ENCODE results near the gene STARD3.

STARD3 gene

DNA sequence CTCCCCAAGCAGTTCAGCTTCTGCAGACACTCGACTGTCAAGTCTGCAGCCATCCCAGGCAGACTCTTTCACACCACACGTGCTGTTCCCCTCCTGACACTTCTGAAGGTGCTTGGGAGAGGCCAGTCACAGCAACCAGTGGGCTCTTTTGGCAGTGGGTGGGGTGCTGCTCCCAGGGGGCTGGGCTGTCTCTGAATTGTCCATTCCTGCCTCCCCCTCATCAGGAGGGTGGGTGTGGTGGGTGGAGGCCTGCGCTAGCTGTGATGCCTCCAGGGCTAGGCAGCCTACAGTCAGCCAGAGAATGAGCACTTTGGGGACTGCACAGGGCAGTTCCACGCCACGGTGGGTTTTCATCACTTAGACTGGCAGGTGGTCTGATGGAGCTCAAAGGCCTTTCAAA, 10.3 kb downstream of the STARD3 start:
- Histone ChIP-seq H3K4me1 (ENCODE audit: insufficient read depth, low read length) (peaks cover 9% of the 10 kb centered on the region; the same call in 1 of the 2 replicates), H3K4me3 (ENCODE audit: low read length) (no peak overlapping the region)

DNA sequence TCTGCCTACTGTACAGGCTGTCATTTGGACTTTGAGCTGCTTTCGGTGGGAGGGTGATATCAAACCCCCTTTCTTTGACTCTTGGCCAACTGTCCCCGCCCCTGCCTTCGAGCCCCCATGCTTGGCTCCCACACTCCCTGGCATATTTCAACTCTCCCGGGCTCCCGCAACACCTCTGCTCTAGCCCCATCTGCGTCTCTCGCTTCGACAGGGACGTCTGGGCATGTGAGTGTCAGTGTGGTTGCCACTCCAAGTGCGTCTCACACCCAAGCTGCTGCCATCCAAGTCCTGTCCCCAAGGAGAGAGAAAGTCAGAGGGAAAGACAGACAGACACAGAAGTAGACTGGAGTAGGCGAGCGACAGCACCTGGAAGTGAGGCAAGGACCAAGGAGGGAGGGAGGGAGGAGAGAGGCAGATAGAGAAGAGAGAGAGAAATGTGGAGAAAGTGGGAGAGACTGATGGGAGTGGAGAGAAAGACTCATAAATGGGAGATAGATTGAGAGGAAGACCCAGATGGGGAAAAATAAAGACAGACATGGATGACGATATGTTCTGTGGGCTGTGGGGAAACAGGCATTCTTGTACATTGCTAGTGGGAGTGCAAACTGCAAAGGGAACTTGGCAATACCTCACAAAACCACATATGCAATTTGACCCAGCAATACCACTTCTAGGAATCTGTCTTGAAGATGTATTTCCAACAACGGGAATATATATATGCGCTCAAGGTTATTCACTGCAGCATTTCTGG, 11.8 kb downstream of the STARD3 start:
- Histone ChIP-seq H3K9ac (ENCODE audit: low read depth, low read length) (no peak overlapping the region), H3K27me3 (ENCODE audit: insufficient read depth, low read length) (no peaks in the 10 kb centered on the region), H3K4me1 (ENCODE audit: insufficient read depth, low read length) (peaks cover 17% of the 10 kb centered on the region; the same call in 1 of the 2 replicates), H3K27ac (ENCODE audit: low read length) (no peak overlapping the region), H3K36me3 (ENCODE audit: insufficient read depth, low read depth, low read length) (no peaks in the 10 kb centered on the region), H3K4me3 (ENCODE audit: low read length) (no peak overlapping the region), H3K9me3 (ENCODE audit: insufficient read depth, low read depth, low read length) (no peaks in the 10 kb centered on the region)

More for the DNA sequence above, 10.3 kb downstream of the STARD3 start:
- Histone ChIP-seq H3K27ac (ENCODE audit: low read length) (no peak overlapping the region), H3K36me3 (ENCODE audit: insufficient read depth, low read depth, low read length) (no peaks in the 10 kb centered on the region), H3K27me3 (ENCODE audit: insufficient read depth, low read length) (no peaks in the 10 kb centered on the region), H3K9ac (ENCODE audit: low read depth, low read length) (no peak overlapping the region), H3K9me3 (ENCODE audit: insufficient read depth, low read depth, low read length) (no peaks in the 10 kb centered on the region)

DNA sequence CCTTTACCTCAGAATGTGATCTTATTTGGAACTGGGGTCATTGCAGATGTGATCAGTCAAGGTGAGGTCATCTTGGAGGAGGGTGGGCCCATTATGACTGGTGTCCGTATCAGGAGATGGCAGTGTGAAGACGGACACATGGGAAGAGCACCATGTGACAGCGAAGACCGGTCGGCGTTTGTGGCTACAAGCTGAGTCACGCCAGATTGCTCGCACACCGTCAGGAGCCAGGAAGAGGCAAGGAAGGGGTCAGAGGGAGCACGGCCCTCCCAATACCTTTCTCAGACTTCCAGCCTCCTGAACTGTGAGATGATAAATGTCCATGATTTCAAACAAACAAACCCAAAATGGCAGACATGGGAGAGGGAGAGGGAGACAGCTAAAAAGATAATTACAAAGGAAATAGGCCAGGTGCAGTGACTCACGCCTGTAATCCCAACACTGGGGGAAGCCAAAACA, 13.2 kb downstream of the STARD3 start:
- no peak overlapping the region for H3K4me3 ChIP-seq (ENCODE audit: low read length)
- no peak overlapping the region for H3K9ac ChIP-seq (ENCODE audit: low read depth, low read length)
- H3K27me3 ChIP-seq (ENCODE audit: insufficient read depth, low read length) = no peaks in the 10 kb centered on the region
- peaks cover 14% of the 10 kb centered on the region; the same call in 1 of the 2 replicates for H3K4me1 ChIP-seq (ENCODE audit: insufficient read depth, low read length)
- peaks cover 5% of the 10 kb centered on the region; the same call in 1 of the 2 replicates for H3K36me3 ChIP-seq (ENCODE audit: insufficient read depth, low read depth, low read length)
- H3K27ac ChIP-seq (ENCODE audit: low read length) = no peak overlapping the region
- H3K9me3 ChIP-seq (ENCODE audit: insufficient read depth, low read depth, low read length) = no peaks in the 10 kb centered on the region

DNA sequence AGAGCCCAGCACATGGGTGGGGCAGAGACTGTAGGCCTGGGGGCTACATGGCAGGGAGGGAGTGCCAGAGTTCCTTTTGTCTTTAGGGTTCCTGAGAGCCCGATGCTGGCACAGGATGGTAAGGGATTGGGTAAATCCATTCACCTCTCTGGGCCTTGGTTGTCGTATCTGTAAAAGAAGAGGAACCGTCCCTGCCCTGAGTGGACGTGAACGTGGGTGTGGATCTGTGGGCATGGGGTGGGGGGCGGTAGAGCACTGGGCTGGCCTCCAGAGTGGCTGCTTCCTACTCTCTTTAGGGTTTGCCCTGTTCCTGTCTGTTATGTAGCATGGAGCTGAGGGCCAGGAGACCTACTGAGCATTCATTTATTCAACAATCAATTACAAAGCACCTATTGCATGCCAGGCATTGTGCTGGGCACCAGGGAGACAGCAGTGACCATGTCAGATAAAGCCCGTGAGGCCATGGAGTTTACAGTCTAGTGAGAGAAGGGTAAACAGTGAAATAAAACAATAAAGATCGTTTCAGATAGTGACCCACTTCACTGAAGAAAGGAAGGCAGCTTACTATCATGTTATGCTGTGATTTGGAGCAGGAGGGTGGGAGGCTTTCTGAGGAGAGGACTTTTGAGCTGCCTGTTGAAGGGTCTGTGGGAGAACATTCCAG, 15.1 kb downstream of the STARD3 start:
- H3K9ac ChIP-seq (ENCODE audit: low read depth, low read length) = peak overlapping the region; percentile 19; the same call in 1 of the 2 replicates
- H3K4me1 ChIP-seq (ENCODE audit: insufficient read depth, low read length) = peaks cover 9% of the 10 kb centered on the region; the same call in 1 of the 2 replicates
- peaks cover 9% of the 10 kb centered on the region; the same call in 1 of the 2 replicates for H3K36me3 ChIP-seq (ENCODE audit: insufficient read depth, low read depth, low read length)
- H3K4me3 ChIP-seq (ENCODE audit: low read length) = no peak overlapping the region
- no peaks in the 10 kb centered on the region for H3K9me3 ChIP-seq (ENCODE audit: insufficient read depth, low read depth, low read length)
- peak overlapping the region; percentile 16 for H3K27ac ChIP-seq (ENCODE audit: low read length)
- H3K27me3 ChIP-seq (ENCODE audit: insufficient read depth, low read length) = no peaks in the 10 kb centered on the region

DNA sequence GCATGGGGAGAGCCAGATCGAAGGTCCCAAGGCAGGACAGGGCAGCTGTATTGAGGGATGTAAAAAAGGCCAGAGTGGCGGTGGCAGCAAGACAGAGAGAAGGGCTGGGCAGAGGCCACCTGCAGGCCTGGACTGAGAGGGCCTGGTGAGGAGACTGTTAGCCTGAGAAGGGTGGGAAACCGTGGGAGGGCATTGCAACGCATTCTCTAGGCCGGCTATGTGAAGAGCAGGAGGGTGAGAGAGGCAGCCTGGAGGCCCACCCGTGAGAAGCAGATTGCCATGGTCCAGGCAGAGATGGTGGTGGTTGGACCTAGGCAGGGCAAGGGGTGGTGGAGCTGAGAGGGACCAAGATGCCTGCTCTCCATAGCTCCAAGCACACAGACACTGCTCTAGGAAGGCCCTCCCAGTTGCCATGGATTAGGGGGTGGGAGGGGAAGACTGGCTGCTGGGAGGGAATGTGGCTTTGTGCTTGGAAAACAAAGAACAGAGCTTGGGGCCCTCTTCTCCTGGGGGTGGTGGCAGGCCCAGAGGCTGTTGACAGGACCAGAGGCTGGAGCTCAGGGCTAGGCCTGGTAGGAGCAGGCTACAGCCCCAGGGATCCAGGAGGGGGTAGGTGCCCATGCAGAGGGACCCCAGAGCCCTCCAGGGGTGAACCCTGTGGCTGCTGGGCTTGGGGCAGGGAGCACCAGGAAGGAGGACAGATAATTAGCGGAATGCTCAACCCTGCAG, 15.8 kb downstream of the STARD3 start:
- H3K27ac ChIP-seq (ENCODE audit: low read length) = peak overlapping the region; percentile 16
- peaks cover 9% of the 10 kb centered on the region; the same call in 1 of the 2 replicates for H3K4me1 ChIP-seq (ENCODE audit: insufficient read depth, low read length)
- peak overlapping the region; percentile 19; the same call in 1 of the 2 replicates for H3K9ac ChIP-seq (ENCODE audit: low read depth, low read length)
- peaks cover 9% of the 10 kb centered on the region; the same call in 1 of the 2 replicates for H3K36me3 ChIP-seq (ENCODE audit: insufficient read depth, low read depth, low read length)
- H3K4me3 ChIP-seq (ENCODE audit: low read length) = 0 out of 2 replicates have a peak overlapping the region, but pooled peaks have one; percentile 17
- H3K9me3 ChIP-seq (ENCODE audit: insufficient read depth, low read depth, low read length) = no peaks in the 10 kb centered on the region
- H3K27me3 ChIP-seq (ENCODE audit: insufficient read depth, low read length) = no peaks in the 10 kb centered on the region

DNA sequence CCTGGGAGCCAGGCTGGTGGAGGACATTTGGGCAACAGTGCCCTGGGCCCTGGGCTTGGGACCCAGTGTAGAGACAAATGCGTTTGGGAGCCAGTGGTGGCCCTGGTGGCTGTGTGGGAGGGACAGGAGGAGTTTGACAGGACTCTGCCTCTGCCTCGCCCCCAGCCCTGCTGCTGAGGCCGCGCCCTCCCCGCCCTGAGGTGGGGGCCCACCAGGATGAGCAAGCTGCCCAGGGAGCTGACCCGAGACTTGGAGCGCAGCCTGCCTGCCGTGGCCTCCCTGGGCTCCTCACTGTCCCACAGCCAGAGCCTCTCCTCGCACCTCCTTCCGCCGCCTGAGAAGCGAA, 16.3 kb downstream of the STARD3 start:
- Histone ChIP-seq H3K36me3 (ENCODE audit: insufficient read depth, low read depth, low read length) (peaks cover 11% of the 10 kb centered on the region; the same call in 1 of the 2 replicates), H3K9ac (ENCODE audit: low read depth, low read length) (peak overlapping the region; percentile 19; the same call in 1 of the 2 replicates)

DNA sequence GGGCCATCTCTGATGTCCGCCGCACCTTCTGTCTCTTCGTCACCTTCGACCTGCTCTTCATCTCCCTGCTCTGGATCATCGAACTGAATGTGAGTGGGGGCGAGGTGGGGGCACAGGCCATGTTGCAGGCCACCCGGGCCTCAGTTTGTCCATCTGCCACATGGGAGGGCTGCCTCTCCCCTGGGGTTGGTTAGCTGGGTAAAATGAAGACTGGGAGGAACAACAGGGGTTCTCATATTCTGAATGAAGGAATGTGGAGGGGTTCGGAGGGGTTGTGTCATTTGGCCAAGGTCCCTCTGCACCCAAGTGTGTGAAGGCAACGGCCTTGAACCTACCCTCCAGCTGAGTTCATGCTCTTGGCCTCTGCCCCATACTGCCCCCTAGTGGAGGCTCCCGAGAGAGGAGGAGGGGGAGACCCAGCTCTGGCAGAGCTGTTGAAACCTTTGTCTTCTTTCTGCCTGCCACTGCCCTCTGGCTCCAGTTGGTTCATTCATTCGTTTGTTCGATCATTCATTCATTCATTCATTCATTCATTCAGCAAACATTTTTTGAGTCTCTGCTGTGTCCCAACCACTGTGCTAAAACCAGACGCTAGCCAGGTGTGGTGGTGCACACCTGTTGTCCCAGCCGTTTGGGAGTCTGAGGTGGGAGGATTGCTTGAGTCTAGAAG, 16.9 kb downstream of the STARD3 start:
- H3K36me3 ChIP-seq (ENCODE audit: insufficient read depth, low read depth, low read length) = peaks cover 17% of the 10 kb centered on the region; the same call in 1 of the 2 replicates
- H3K9ac ChIP-seq (ENCODE audit: low read depth, low read length) = 0 out of 2 replicates have a peak overlapping the region, but pooled peaks have one; percentile 19
- peaks cover 9% of the 10 kb centered on the region; the same call in 1 of the 2 replicates for H3K4me1 ChIP-seq (ENCODE audit: insufficient read depth, low read length)
- H3K27ac ChIP-seq (ENCODE audit: low read length) = no peak overlapping the region
- H3K4me3 ChIP-seq (ENCODE audit: low read length) = no peak overlapping the region
- H3K9me3 ChIP-seq (ENCODE audit: insufficient read depth, low read depth, low read length) = no peaks in the 10 kb centered on the region
- H3K27me3 ChIP-seq (ENCODE audit: insufficient read depth, low read length) = no peaks in the 10 kb centered on the region

More for the DNA sequence above, 16.3 kb downstream of the STARD3 start:
- Histone ChIP-seq H3K4me1 (ENCODE audit: insufficient read depth, low read length) (peaks cover 9% of the 10 kb centered on the region; the same call in 1 of the 2 replicates), H3K4me3 (ENCODE audit: low read length) (0 out of 2 replicates have a peak overlapping the region, but pooled peaks have one; percentile 17), H3K27me3 (ENCODE audit: insufficient read depth, low read length) (no peaks in the 10 kb centered on the region), H3K27ac (ENCODE audit: low read length) (peak overlapping the region; percentile 16), H3K9me3 (ENCODE audit: insufficient read depth, low read depth, low read length) (no peaks in the 10 kb centered on the region)

DNA sequence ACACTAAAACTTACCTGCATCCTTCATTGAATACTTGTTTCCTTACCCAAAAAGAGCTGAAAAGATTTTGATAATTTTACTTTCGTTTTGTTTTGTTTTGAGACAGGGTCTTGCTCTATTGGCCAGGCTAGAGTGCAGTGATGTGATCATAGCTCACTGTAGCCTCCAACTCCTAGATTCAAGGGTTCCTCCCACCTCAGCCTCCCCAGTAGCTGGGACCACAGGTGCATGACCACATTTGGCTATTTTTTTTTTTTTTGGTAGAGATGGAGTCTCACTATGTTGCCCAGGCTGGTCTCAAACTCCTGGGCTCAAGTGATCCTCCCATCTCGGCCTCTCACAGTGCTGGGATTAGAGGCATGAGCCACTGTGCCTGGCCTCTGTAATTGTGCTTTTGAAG, 18.2 kb downstream of the STARD3 start:
- no peak overlapping the region for H3K27ac ChIP-seq (ENCODE audit: low read length)
- peaks cover 9% of the 10 kb centered on the region; the same call in 1 of the 2 replicates for H3K4me1 ChIP-seq (ENCODE audit: insufficient read depth, low read length)
- H3K4me3 ChIP-seq (ENCODE audit: low read length) = no peak overlapping the region
- no peak overlapping the region for H3K9ac ChIP-seq (ENCODE audit: low read depth, low read length)
- H3K9me3 ChIP-seq (ENCODE audit: insufficient read depth, low read depth, low read length) = no peaks in the 10 kb centered on the region
- no peaks in the 10 kb centered on the region for H3K27me3 ChIP-seq (ENCODE audit: insufficient read depth, low read length)
- peaks cover 23% of the 10 kb centered on the region; the same call in 1 of the 2 replicates for H3K36me3 ChIP-seq (ENCODE audit: insufficient read depth, low read depth, low read length)

DNA sequence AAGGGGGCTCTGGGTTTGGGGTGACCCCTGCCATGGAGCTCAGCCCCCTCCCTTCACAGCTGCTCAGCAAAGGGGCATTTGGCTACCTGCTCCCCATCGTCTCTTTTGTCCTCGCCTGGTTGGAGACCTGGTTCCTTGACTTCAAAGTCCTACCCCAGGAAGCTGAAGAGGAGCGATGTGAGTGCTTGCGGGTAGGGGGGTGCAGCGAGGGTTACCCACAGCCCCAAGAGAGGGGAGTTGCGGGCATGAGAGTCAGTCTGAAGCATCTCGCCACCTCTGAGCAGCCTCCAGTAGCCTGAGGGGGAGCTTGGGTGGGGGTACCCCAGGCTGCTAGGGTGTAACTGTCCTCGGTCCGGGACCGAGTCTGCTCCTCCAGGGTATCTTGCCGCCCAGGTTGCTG, 21.4 kb downstream of the STARD3 start:
- Histone ChIP-seq H3K36me3 (ENCODE audit: insufficient read depth, low read depth, low read length) (peaks cover 35% of the 10 kb centered on the region; the same call in 1 of the 2 replicates), H3K9ac (ENCODE audit: low read depth, low read length) (no peak overlapping the region), H3K4me3 (ENCODE audit: low read length) (no peak overlapping the region), H3K4me1 (ENCODE audit: insufficient read depth, low read length) (no peaks in the 10 kb centered on the region; the same call in 1 of the 2 replicates), H3K9me3 (ENCODE audit: insufficient read depth, low read depth, low read length) (no peaks in the 10 kb centered on the region), H3K27ac (ENCODE audit: low read length) (no peak overlapping the region), H3K27me3 (ENCODE audit: insufficient read depth, low read length) (no peaks in the 10 kb centered on the region)

DNA sequence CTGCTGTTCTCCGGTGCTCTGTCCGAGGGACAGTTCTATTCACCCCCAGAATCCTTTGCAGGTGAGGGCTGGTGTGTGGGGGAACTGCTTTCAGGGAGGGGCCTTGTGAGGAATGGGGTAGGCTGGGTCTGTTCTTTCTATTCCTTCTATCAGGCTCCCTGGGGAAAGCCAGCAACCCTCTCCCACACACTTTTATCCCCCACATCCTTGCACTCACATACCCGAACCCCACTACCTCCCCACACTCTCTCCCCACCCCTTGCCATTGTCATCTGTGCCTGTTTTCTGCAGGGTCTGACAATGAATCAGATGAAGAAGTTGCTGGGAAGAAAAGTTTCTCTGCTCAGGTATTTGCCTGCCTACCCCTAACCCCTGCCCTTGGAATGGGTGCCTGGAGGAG, 21.8 kb downstream of the STARD3 start:
- Histone ChIP-seq H3K36me3 (ENCODE audit: insufficient read depth, low read depth, low read length) (peaks cover 35% of the 10 kb centered on the region; the same call in 1 of the 2 replicates), H3K4me1 (ENCODE audit: insufficient read depth, low read length) (no peaks in the 10 kb centered on the region; the same call in 1 of the 2 replicates), H3K9me3 (ENCODE audit: insufficient read depth, low read depth, low read length) (no peaks in the 10 kb centered on the region), H3K27ac (ENCODE audit: low read length) (no peak overlapping the region), H3K4me3 (ENCODE audit: low read length) (no peak overlapping the region), H3K27me3 (ENCODE audit: insufficient read depth, low read length) (no peaks in the 10 kb centered on the region), H3K9ac (ENCODE audit: low read depth, low read length) (no peak overlapping the region)
